OCI-LY7 (cell line): ENCODE results near the gene FAM13A. TPM values are rescaled to one million over a fixed set of nuclear protein-coding genes. Genes with fewer than 3 reads are reported as not detected.

ENCODE experiments used
- BruUV-seq: library from RNA; stranded (reverse); fragments of 400-500 nt; replicated peaks from 2 replicates; lab custom pipeline; 2021; lab: Mats Ljungman, UMichigan
- CTCF ChIA-PET: fragments of 300-600 bp; sonication (Branson Sonifier 250); formaldehyde crosslinking; loops from one replicate; lab custom pipeline; 2022; ENCODE audit warnings: antibody characterized with exemption; ENCODE audit not compliant: unreplicated experiment; lab: Charles Lee
- POLR2A ChIA-PET: fragments of 300-600 bp; sonication (Branson Sonifier 250); formaldehyde crosslinking; loops from one replicate; lab custom pipeline; 2022; ENCODE audit warnings: antibody characterized with exemption; lab: Charles Lee
- DNase-seq: peaks from one replicate; pipeline ENCODE4 v3.0.0-alpha.2; 2015; ENCODE audit warnings: low spot score
- H2AFZ ChIP-seq: fragments of 200-600 bp; sonication (generic), shearing (Covaris generic); 2 replicates; pipeline ENCODE4 v1.6.1; 2014; ENCODE audit warnings: mild to moderate bottlenecking, antibody characterized with exemption, low read length, moderate library complexity
- H3K27ac ChIP-seq: fragments of 200-600 bp; sonication (generic); 2 replicates; pipeline ENCODE4 v1.5.1; 2014; ENCODE audit warnings: mixed run types, low read depth, mild to moderate bottlenecking, moderate library complexity, low read length, inconsistent platforms; ENCODE audit not compliant: poor library complexity, severe bottlenecking
- H3K36me3 ChIP-seq: fragments of 200-600 bp; sonication (generic); 2 replicates; pipeline ENCODE4 v1.6.1; 2014; ENCODE audit warnings: mild to moderate bottlenecking, antibody characterized with exemption, low read length, moderate library complexity, mixed read lengths; ENCODE audit not compliant: insufficient read depth
- H3K4me1 ChIP-seq: fragments of 200-600 bp; sonication (generic); 2 replicates; pipeline ENCODE4 v1.5.1; 2014; ENCODE audit warnings: mild to moderate bottlenecking, low read length; ENCODE audit not compliant: insufficient read depth, poor library complexity, severe bottlenecking
- H3K4me2 ChIP-seq: fragments of 200-600 bp; sonication (generic); 2 replicates; pipeline ENCODE4 v1.6.1; 2014; ENCODE audit warnings: mild to moderate bottlenecking, low read length
- H3K4me3 ChIP-seq: fragments of 200-600 bp; sonication (generic); 2 replicates; pipeline ENCODE4 v1.5.1; 2014; ENCODE audit warnings: mild to moderate bottlenecking, low read depth, low read length; ENCODE audit not compliant: poor library complexity, severe bottlenecking
- H3K79me2 ChIP-seq: fragments of 200-600 bp; sonication (generic); 2 replicates; pipeline ENCODE4 v1.6.1; 2016; ENCODE audit warnings: low read depth, mild to moderate bottlenecking, low read length, moderate library complexity, mixed read lengths; ENCODE audit not compliant: insufficient read depth
- H3K9me2 ChIP-seq: fragments of 200-600 bp; sonication (generic); 2 replicates; pipeline ENCODE4 v1.6.1; 2016; ENCODE audit warnings: mild to moderate bottlenecking, low read length, mixed read lengths; ENCODE audit not compliant: insufficient read depth
- H3K9me3 ChIP-seq: fragments of 200-600 bp; sonication (generic); 2 replicates; pipeline ENCODE4 v1.6.1; 2014; ENCODE audit warnings: mild to moderate bottlenecking, mixed run types, low read length, mixed read lengths
- H4K20me1 ChIP-seq: fragments of 200-600 bp; sonication (generic); 2 replicates; pipeline ENCODE4 v1.6.1; 2014; ENCODE audit warnings: mild to moderate bottlenecking, antibody characterized with exemption, low read length, moderate library complexity, mixed read lengths; ENCODE audit not compliant: insufficient read depth
- CTCF ChIP-seq: fragments of 200-600 bp; sonication (generic); conservative IDR thresholded peaks from 2 replicates; pipeline ENCODE4 v1.5.1; 2014; ENCODE audit warnings: mild to moderate bottlenecking, antibody characterized with exemption, low read length, moderate library complexity, mixed read lengths
- EZH2phosphoT487 ChIP-seq: fragments of 200-600 bp; sonication (generic); IDR thresholded peaks from 2 replicates; pipeline ENCODE4 v1.6.1; 2018; ENCODE audit warnings: low read depth, borderline replicate concordance, mild to moderate bottlenecking, mixed run types, antibody characterized with exemption, low read length, moderate library complexity, mixed read lengths
- intact Hi-C: fragments of 100-400 bp; cut with micrococcal nuclease; formaldehyde crosslinking; loops from one replicate; pipeline ENCODE4 v1.10.0; 2022; ENCODE audit not compliant: unreplicated experiment
- total RNA-seq, 2 experiments: library from RNA; depleted of rRNA in 1 of 2; stranded (reverse); fragments of >200 nt in 1 of 2; shearing (Covaris generic) in 1 of 2; gene quantifications; 2 replicates each; pipeline ENCODE4 v1.2.3, GENCODE V29; 2014 to 2022

The FAM13A gene
- total RNA-seq, 2 experiments from 2014 or later = not detected

- no peak overlapping the region for H2AFZ ChIP-seq
- ChIA-PET POLR2A (interaction anchor here (0.6 kb wide), 1 partner anchor 64 kb away, joined by 3 read pairs; no protein-coding TSS in a partner anchor), CTCF (no interaction called here)
- no peaks in the 10 kb centered on the region for H3K4me1 ChIP-seq
- no peak overlapping the region for H3K4me2 ChIP-seq
- H3K4me3 ChIP-seq = no peak overlapping the region
- no peaks in the 10 kb centered on the region for H3K9me3 ChIP-seq
- H3K27ac ChIP-seq = no peak overlapping the region
- no peak for DNase-seq
- no TSS peak for BruUV-seq
- no peaks in the 10 kb centered on the region for H4K20me1 ChIP-seq
- TF ChIP-seq EZH2phosphoT487 = no peak
- no peak for TF ChIP-seq CTCF
- no peaks in the 10 kb centered on the region for H3K36me3 ChIP-seq
- H3K79me2 ChIP-seq = no peaks in the 10 kb centered on the region
- no peaks in the 10 kb centered on the region for H3K9me2 ChIP-seq
- intact Hi-C loops = no loop called here
Observed at GRCh38 chr4:89026542-89026941, 30.4 kb downstream of the FAM13A start.

GRCh38 chr4:89024051-89024675 lies 32.8 kb downstream of the FAM13A start:
- Histone ChIP-seq H3K27ac (no peak overlapping the region), H3K79me2 (no peaks in the 10 kb centered on the region), H3K9me3 (no peaks in the 10 kb centered on the region), H3K4me2 (no peak overlapping the region), H3K4me3 (no peak overlapping the region), H3K36me3 (no peaks in the 10 kb centered on the region), H4K20me1 (no peaks in the 10 kb centered on the region), H3K9me2 (no peaks in the 10 kb centered on the region), H2AFZ (no peak overlapping the region), H3K4me1 (no peaks in the 10 kb centered on the region)
- intact Hi-C loops = loop anchor here (1.0 kb wide), 2 partner anchors 485 to 498 kb away; no protein-coding TSS in a partner anchor
- ChIA-PET POLR2A (interaction anchor here (0.6 to 0.7 kb wide), 2 partner anchors 120 to 484 kb away, joined by 3 to 4 read pairs; no protein-coding TSS in a partner anchor), CTCF (no interaction called here)
- peak; percentile 72 for DNase-seq
- TF ChIP-seq EZH2phosphoT487 = no peak
- peak; percentile 92 for TF ChIP-seq CTCF
- BruUV-seq = no TSS peak

GRCh38 chr4:89023140-89023539 lies 33.8 kb downstream of the FAM13A start:
- CTCF ChIA-PET = no interaction called here
- BruUV-seq = no TSS peak
- Histone ChIP-seq H3K4me1 (no peaks in the 10 kb centered on the region), H3K27ac (no peak overlapping the region), H4K20me1 (no peaks in the 10 kb centered on the region), H3K4me2 (no peak overlapping the region), H2AFZ (no peak overlapping the region), H3K79me2 (no peaks in the 10 kb centered on the region), H3K4me3 (no peak overlapping the region), H3K9me2 (no peaks in the 10 kb centered on the region), H3K9me3 (no peaks in the 10 kb centered on the region), H3K36me3 (no peaks in the 10 kb centered on the region)
- DNase-seq = no peak
- no peak for TF ChIP-seq EZH2phosphoT487
- no peak for TF ChIP-seq CTCF
- intact Hi-C loops = loop anchor here (2.0 kb wide), 1 partner anchor 204 kb away; no protein-coding TSS in a partner anchor
- POLR2A ChIA-PET = interaction anchor here (0.6 to 1.3 kb wide), 7 partner anchors 8 to 1850 kb away, joined by 3 to 6 read pairs (median 4); no protein-coding TSS in a partner anchor
